ENCODE results near the gene PIGM. TPM values are rescaled to one million over a fixed set of nuclear protein-coding genes. Genes with fewer than 3 reads are reported as not detected.

Gene PIGM
- total RNA-seq, 2 donors from 2014 or later, result 5.0 to 6.8 TPM

- TF ChIP-seq, protein P1, sequence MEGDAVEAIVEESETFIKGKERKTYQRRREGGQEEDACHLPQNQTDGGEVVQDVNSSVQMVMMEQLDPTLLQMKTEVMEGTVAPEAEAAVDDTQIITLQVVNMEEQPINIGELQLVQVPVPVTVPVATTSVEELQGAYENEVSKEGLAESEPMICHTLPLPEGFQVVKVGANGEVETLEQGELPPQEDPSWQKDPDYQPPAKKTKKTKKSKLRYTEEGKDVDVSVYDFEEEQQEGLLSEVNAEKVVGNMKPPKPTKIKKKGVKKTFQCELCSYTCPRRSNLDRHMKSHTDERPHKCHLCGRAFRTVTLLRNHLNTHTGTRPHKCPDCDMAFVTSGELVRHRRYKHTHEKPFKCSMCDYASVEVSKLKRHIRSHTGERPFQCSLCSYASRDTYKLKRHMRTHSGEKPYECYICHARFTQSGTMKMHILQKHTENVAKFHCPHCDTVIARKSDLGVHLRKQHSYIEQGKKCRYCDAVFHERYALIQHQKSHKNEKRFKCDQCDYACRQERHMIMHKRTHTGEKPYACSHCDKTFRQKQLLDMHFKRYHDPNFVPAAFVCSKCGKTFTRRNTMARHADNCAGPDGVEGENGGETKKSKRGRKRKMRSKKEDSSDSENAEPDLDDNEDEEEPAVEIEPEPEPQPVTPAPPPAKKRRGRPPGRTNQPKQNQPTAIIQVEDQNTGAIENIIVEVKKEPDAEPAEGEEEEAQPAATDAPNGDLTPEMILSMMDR (IDR thresholded peaks at IDR 0.05), result no peak
- no peak for ATAC-seq (ENCODE audit: insufficient number of reproducible peaks, low FRiP score, low read depth)
- peaks cover 0 to 5% of the 10 kb centered on the region in 2 donors for H3K4me1 ChIP-seq (ENCODE audit: control insufficient read depth in 1 of 2, low read depth in 2 of 2)
- no peak for DNase-seq (ENCODE audit: low spot score)
- H3K36me3 ChIP-seq, result no peaks in the 10 kb centered on the region
- no peaks in the 10 kb centered on the region for H3K27me3 ChIP-seq (replicated peaks; ENCODE audit: insufficient read depth)
- H3K4me3 ChIP-seq, result no peak overlapping the region
- no peak overlapping the region for H3K27ac ChIP-seq
- no peaks in the 10 kb centered on the region for H3K9me3 ChIP-seq
These were observed 32.6 kb downstream of the PIGM start for GRCh38 chr1:159999204-159999603.

DNA sequence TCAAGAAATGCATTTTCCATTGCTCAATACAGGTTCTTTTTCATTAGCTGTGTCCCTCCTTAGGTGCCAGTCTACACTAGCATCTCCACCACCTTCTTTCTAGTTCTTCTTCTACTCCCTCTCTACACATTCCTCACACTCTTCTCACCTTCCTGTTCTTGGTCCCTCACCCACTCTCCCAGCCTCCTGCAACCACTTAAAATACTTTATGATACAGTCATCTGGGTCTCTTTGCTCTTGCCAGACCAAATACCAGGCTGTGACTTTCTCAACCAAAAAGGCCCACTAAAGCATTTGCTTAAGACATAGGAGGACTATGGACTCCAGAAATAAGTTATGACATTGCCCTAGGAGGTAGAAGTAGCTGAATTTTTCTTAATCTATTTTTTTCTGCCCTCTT is 35.1 kb downstream of the PIGM start:
- ATAC-seq (ENCODE audit: insufficient number of reproducible peaks, low FRiP score, low read depth), result no peak
- TF ChIP-seq, protein P1 (IDR thresholded peaks at IDR 0.05), result no peak

GRCh38 chr1:159994896-159995295 is 36.9 kb downstream of the PIGM start:
- DNase-seq (ENCODE audit: low spot score), result no peak
- TF ChIP-seq, protein P1 (IDR thresholded peaks at IDR 0.05), result no peak
- ATAC-seq (ENCODE audit: insufficient number of reproducible peaks, low FRiP score, low read depth), result no peak
- Histone ChIP-seq H3K27me3 (replicated peaks; ENCODE audit: insufficient read depth) (no peaks in the 10 kb centered on the region), H3K36me3 (no peaks in the 10 kb centered on the region), H3K4me1 (ENCODE audit: control insufficient read depth in 1 of 2, low read depth in 2 of 2) (peaks cover 0 to 5% of the 10 kb centered on the region in 2 donors), H3K9me3 (no peaks in the 10 kb centered on the region), H3K4me3 (no peak overlapping the region), H3K27ac (no peak overlapping the region)

More for the DNA sequence above, 35.1 kb downstream of the PIGM start:
- no peak for DNase-seq (ENCODE audit: low spot score)
- Histone ChIP-seq H3K4me1 (ENCODE audit: control insufficient read depth in 1 of 2, low read depth in 2 of 2) (peaks cover 0 to 5% of the 10 kb centered on the region in 2 donors), H3K27me3 (replicated peaks; ENCODE audit: insufficient read depth) (no peaks in the 10 kb centered on the region), H3K27ac (peak overlapping the region; percentile 11 to 21), H3K9me3 (no peaks in the 10 kb centered on the region), H3K4me3 (no peak overlapping the region), H3K36me3 (no peaks in the 10 kb centered on the region)

- ATAC-seq (ENCODE audit: insufficient number of reproducible peaks, low FRiP score, low read depth), result no peak
These were observed 37.9 kb downstream of the PIGM start for GRCh38 chr1:159993911-159994310.

DNA sequence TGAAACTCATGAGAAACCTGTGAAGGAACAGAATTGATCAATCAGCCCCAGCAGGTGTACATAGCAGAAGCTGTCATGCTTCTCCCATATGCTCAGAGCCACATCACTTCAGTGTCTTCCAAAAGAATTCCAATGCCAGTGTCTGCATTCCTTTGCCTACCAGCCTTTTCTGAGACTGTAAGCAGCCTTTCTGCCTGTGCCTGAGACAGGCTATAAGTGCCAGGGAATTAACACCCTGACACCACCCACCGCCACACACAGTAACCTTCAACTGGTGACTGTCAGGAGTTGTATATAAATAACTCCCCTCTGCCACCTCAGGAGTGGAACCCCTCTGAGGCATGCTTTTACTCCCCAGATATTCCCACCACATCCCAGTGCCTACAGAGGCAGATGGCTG is 39.6 kb downstream of the PIGM start:
- no peaks in the 10 kb centered on the region for H3K9me3 ChIP-seq
- H3K27me3 ChIP-seq (replicated peaks; ENCODE audit: insufficient read depth), result no peaks in the 10 kb centered on the region
- H3K4me3 ChIP-seq, result no peak overlapping the region
- TF ChIP-seq, protein P1 (IDR thresholded peaks at IDR 0.05), result no peak
- peaks cover 0 to 5% of the 10 kb centered on the region in 2 donors for H3K4me1 ChIP-seq (ENCODE audit: control insufficient read depth in 1 of 2, low read depth in 2 of 2)
- H3K36me3 ChIP-seq, result no peaks in the 10 kb centered on the region
- no peak overlapping the region for H3K27ac ChIP-seq
- DNase-seq (ENCODE audit: low spot score), result no peak
- no peak for ATAC-seq (ENCODE audit: insufficient number of reproducible peaks, low FRiP score, low read depth)

More at GRCh38 chr1:159993911-159994310, 37.9 kb downstream of the PIGM start:
- DNase-seq (ENCODE audit: low spot score), result no peak
- Histone ChIP-seq H3K4me3 (no peak overlapping the region), H3K36me3 (no peaks in the 10 kb centered on the region), H3K27me3 (replicated peaks; ENCODE audit: insufficient read depth) (no peaks in the 10 kb centered on the region), H3K4me1 (ENCODE audit: control insufficient read depth in 1 of 2, low read depth in 2 of 2) (peaks cover 0 to 5% of the 10 kb centered on the region in 2 donors), H3K9me3 (no peaks in the 10 kb centered on the region), H3K27ac (no peak overlapping the region)
- TF ChIP-seq, protein P1 (IDR thresholded peaks at IDR 0.05), result no peak

Data from thoracic aorta (tissue), 2 donors.